ENCODE results near the gene METTL1. TPM values are rescaled to one million over a fixed set of nuclear protein-coding genes. Genes with fewer than 3 reads are reported as not detected.

Gene METTL1
- total RNA-seq, 1 donor: 10.5 TPM

GRCh38 chr12:57767876-57768275 is 4.0 kb downstream of the METTL1 start:
- DNase-seq (ENCODE audit: low read depth): no peak
- no peak for TF ChIP-seq CTCF (IDR thresholded peaks at IDR 0.05; ENCODE audit: insufficient read depth, low read length)
- H3K4me3 ChIP-seq (ENCODE audit: low read depth, low read length): no peak overlapping the region

- DNase-seq (ENCODE audit: low read depth): no peak
- TF ChIP-seq CTCF (IDR thresholded peaks at IDR 0.05; ENCODE audit: insufficient read depth, low read length): no peak
- H3K4me3 ChIP-seq (ENCODE audit: low read depth, low read length): no peak overlapping the region
Observed at GRCh38 chr12:57767305-57767698, 4.6 kb downstream of the METTL1 start.

GRCh38 chr12:57766464-57767304 is 5.2 kb downstream of the METTL1 start, which contains the start of gene CYP27B1:
TSS of gene CYP27B1 (minus strand) at chr12:57767078. CDS start at chr12:57767041, 37 bp downstream.
- DNase-seq (ENCODE audit: low read depth): peak; percentile 16
- peak within 1 kb of the TSS; percentile 40 for H3K4me3 ChIP-seq (ENCODE audit: low read depth, low read length)
- no peak for TF ChIP-seq CTCF (IDR thresholded peaks at IDR 0.05; ENCODE audit: insufficient read depth, low read length)

- no peak for TF ChIP-seq CTCF (IDR thresholded peaks at IDR 0.05; ENCODE audit: insufficient read depth, low read length)
- H3K4me3 ChIP-seq (ENCODE audit: low read depth, low read length): peak overlapping the region; percentile 40
- DNase-seq (ENCODE audit: low read depth): no peak
Observed at GRCh38 chr12:57765698-57766463, 6.0 kb downstream of the METTL1 start.

- TF ChIP-seq CTCF (IDR thresholded peaks at IDR 0.05; ENCODE audit: insufficient read depth, low read length): peak; percentile 39
- DNase-seq (ENCODE audit: low read depth): no peak
- peak overlapping the region; percentile 28 for H3K4me3 ChIP-seq (ENCODE audit: low read depth, low read length)
Observed at GRCh38 chr12:57765003-57765697, 6.8 kb downstream of the METTL1 start.

GRCh38 chr12:57764662-57765002 is 7.3 kb downstream of the METTL1 start:
- no peak overlapping the region for H3K4me3 ChIP-seq (ENCODE audit: low read depth, low read length)
- no peak for DNase-seq (ENCODE audit: low read depth)
- TF ChIP-seq CTCF (IDR thresholded peaks at IDR 0.05; ENCODE audit: insufficient read depth, low read length): no peak
